ENCODE results near the gene MED29.

- no peak for TF ChIP-seq CTCF (IDR thresholded peaks at IDR 0.05 in 2 of 3, conservative IDR thresholded peaks at IDR 0.05 in 1 of 3; ENCODE audit: borderline replicate concordance in 1 of 3, insufficient read depth in 1 of 3, low read depth in 2 of 3, low read length in 2 of 3)
- TF ChIP-seq POLR2A (IDR thresholded peaks at IDR 0.05; ENCODE audit: borderline replicate concordance, extremely low read depth, insufficient read depth, insufficient read length) = no peak
- TF ChIP-seq CBX3 (IDR thresholded peaks at IDR 0.05; ENCODE audit: low read depth) = no peak
- TF ChIP-seq EZH2 (IDR thresholded peaks at IDR 0.05) = no peak
- no peak for TF ChIP-seq POLR2AphosphoS5 (IDR thresholded peaks at IDR 0.05; ENCODE audit: low read depth, low read length)
Measured at GRCh38 chr19:39423258-39424086, 32.3 kb downstream of the MED29 start.
